Neural progenitor cell (in vitro differentiated cells): ENCODE measurements around the gene PMS1. TPM values are rescaled to one million over a fixed set of nuclear protein-coding genes. Genes with fewer than 3 reads are reported as not detected.

ENCODE experiments used
- DNase-seq: peaks from one replicate; pipeline ENCODE4 v3.0.0-alpha.2; 2016; ENCODE audit warnings: low spot score
- H2AFZ ChIP-seq: fragments of 200-600 bp; sonication (generic); replicated peaks from 2 replicates; pipeline ENCODE4 v1.6.1; 2016; ENCODE audit warnings: antibody characterized with exemption
- H3F3A ChIP-seq: fragments of 200-600 bp; sonication (generic); 2 replicates; pipeline ENCODE4 v1.6.1; 2016; ENCODE audit warnings: antibody characterized with exemption, low read depth
- H3K27ac ChIP-seq: fragments of 200-600 bp; sonication (generic); 2 replicates; pipeline ENCODE4 v1.5.1; 2016; ENCODE audit warnings: mild to moderate bottlenecking
- H3K27me3 ChIP-seq: fragments of 200-600 bp; sonication (generic); 2 replicates; pipeline ENCODE4 v1.6.1; 2016; ENCODE audit warnings: mild to moderate bottlenecking, moderate library complexity
- H3K36me3 ChIP-seq: fragments of 200-600 bp; sonication (generic); 2 replicates; pipeline ENCODE4 v1.5.1; 2016
- H3K4me1 ChIP-seq: fragments of 200-600 bp; sonication (generic); 2 replicates; pipeline ENCODE4 v1.6.1; 2016; ENCODE audit warnings: mixed run types
- H3K4me2 ChIP-seq: fragments of 200-600 bp; sonication (generic); 2 replicates; pipeline ENCODE4 v1.6.1; 2016
- H3K4me3 ChIP-seq: fragments of 200-600 bp; sonication (generic); 2 replicates; pipeline ENCODE4 v1.5.1; 2016
- H3K79me2 ChIP-seq: fragments of 200-600 bp; sonication (generic); 2 replicates; pipeline ENCODE4 v1.6.1; 2016; ENCODE audit warnings: low read depth
- H3K9ac ChIP-seq: fragments of 200-600 bp; sonication (generic); 2 replicates; pipeline ENCODE4 v1.6.1; 2016
- H3K9me3 ChIP-seq: fragments of 200-600 bp; sonication (generic); 2 replicates; pipeline ENCODE4 v1.5.1; 2016; ENCODE audit warnings: low read depth
- H4K20me1 ChIP-seq: fragments of 200-600 bp; sonication (generic); 2 replicates; pipeline ENCODE4 v1.6.1; 2016; ENCODE audit warnings: low read depth
- H3K27ac Mint-ChIP-seq: 3 replicates; pipeline ENCODE4 v1.8.0; 2021; ENCODE audit warnings: mixed read lengths
- H3K27me3 Mint-ChIP-seq: 2 replicates; pipeline ENCODE4 v1.8.0; 2022; ENCODE audit warnings: low read depth, mild to moderate bottlenecking, inconsistent platforms, moderate library complexity, mixed read lengths; ENCODE audit not compliant: insufficient read depth
- H3K36me3 Mint-ChIP-seq: 3 replicates; pipeline ENCODE4 v1.8.0; 2021; ENCODE audit warnings: mixed read lengths
- H3K4me1 Mint-ChIP-seq: 3 replicates; pipeline ENCODE4 v1.8.0; 2021; ENCODE audit warnings: mixed read lengths
- H3K4me3 Mint-ChIP-seq: 3 replicates; pipeline ENCODE4 v1.8.0; 2021; ENCODE audit warnings: mild to moderate bottlenecking, moderate library complexity, mixed read lengths
- H3K9me3 Mint-ChIP-seq: 3 replicates; pipeline ENCODE4 v1.8.0; 2020; ENCODE audit warnings: mixed read lengths
- EZH2 ChIP-seq: fragments of 200-600 bp; sonication (generic); IDR thresholded peaks from 2 replicates; pipeline ENCODE4 v1.6.1; 2017; ENCODE audit warnings: antibody characterized with exemption, mild to moderate bottlenecking, moderate library complexity
- EZH2phosphoT487 ChIP-seq: fragments of 200-600 bp; sonication (generic); IDR thresholded peaks from 2 replicates; pipeline ENCODE4 v1.6.1; 2017; ENCODE audit warnings: antibody characterized with exemption
- total RNA-seq: library from RNA; depleted of rRNA; stranded (reverse); fragments of >200 nt; gene quantifications from 2 replicates; pipeline ENCODE4 v1.2.3, GENCODE V29; 2015; ENCODE audit warnings: low replicate concordance
- TF ChIP-seq, protein P1 (sequence below): fragments of 200-600 bp; sonication (generic); IDR thresholded peaks from 2 replicates; pipeline ENCODE4 v1.5.1; 2017; ENCODE audit warnings: antibody characterized with exemption, mild to moderate bottlenecking

The PMS1 gene
- total RNA-seq, 1 donor from 2014 or later: 97.9 TPM

- Mint-ChIP-seq H3K27me3 (peaks cover 2% of the 10 kb centered on the region), H3K4me1 (peaks cover 4% of the 10 kb centered on the region), H3K4me3 (no peak overlapping the region), H3K27ac (no peak overlapping the region), H3K9me3 (no peaks in the 10 kb centered on the region), H3K36me3 (no peaks in the 10 kb centered on the region)
- H3K4me2 ChIP-seq: no peak overlapping the region
- no peaks in the 10 kb centered on the region for H3K79me2 ChIP-seq
- H3K27ac ChIP-seq: no peak overlapping the region
- H4K20me1 ChIP-seq: no peaks in the 10 kb centered on the region
- H3F3A ChIP-seq: no peaks in the 10 kb centered on the region
- no peak for DNase-seq
- H3K9me3 ChIP-seq: no peaks in the 10 kb centered on the region
- H3K36me3 ChIP-seq: no peaks in the 10 kb centered on the region
- TF ChIP-seq, protein P1, sequence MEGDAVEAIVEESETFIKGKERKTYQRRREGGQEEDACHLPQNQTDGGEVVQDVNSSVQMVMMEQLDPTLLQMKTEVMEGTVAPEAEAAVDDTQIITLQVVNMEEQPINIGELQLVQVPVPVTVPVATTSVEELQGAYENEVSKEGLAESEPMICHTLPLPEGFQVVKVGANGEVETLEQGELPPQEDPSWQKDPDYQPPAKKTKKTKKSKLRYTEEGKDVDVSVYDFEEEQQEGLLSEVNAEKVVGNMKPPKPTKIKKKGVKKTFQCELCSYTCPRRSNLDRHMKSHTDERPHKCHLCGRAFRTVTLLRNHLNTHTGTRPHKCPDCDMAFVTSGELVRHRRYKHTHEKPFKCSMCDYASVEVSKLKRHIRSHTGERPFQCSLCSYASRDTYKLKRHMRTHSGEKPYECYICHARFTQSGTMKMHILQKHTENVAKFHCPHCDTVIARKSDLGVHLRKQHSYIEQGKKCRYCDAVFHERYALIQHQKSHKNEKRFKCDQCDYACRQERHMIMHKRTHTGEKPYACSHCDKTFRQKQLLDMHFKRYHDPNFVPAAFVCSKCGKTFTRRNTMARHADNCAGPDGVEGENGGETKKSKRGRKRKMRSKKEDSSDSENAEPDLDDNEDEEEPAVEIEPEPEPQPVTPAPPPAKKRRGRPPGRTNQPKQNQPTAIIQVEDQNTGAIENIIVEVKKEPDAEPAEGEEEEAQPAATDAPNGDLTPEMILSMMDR: no peak
- TF ChIP-seq EZH2phosphoT487 (no peak), EZH2 (no peak)
- no peak overlapping the region for H2AFZ ChIP-seq
- H3K9ac ChIP-seq: no peak overlapping the region
- H3K27me3 ChIP-seq: no peaks in the 10 kb centered on the region
- H3K4me1 ChIP-seq: no peaks in the 10 kb centered on the region
- H3K4me3 ChIP-seq: no peak overlapping the region
Measured at GRCh38 chr2:189896809-189897208, 112.6 kb downstream of the PMS1 start.

GRCh38 chr2:189899101-189899500, 114.9 kb downstream of the PMS1 start:
- H3K9me3 ChIP-seq: no peaks in the 10 kb centered on the region
- H3K27me3 Mint-ChIP-seq: peaks cover 2% of the 10 kb centered on the region
- no peak overlapping the region for H3K27ac Mint-ChIP-seq
- H3K27ac ChIP-seq: no peak overlapping the region
- no peak overlapping the region for H3K9ac ChIP-seq
- H3F3A ChIP-seq: no peaks in the 10 kb centered on the region
- H3K4me1 ChIP-seq: no peaks in the 10 kb centered on the region
- H3K4me1 Mint-ChIP-seq: no peaks in the 10 kb centered on the region
- H4K20me1 ChIP-seq: no peaks in the 10 kb centered on the region
- TF ChIP-seq, protein P1: no peak
- TF ChIP-seq EZH2phosphoT487 (no peak), EZH2 (no peak)
- H3K27me3 ChIP-seq: no peaks in the 10 kb centered on the region
- H3K79me2 ChIP-seq: no peaks in the 10 kb centered on the region
- no peaks in the 10 kb centered on the region for H3K9me3 Mint-ChIP-seq
- no peak overlapping the region for H3K4me2 ChIP-seq
- no peak overlapping the region for H2AFZ ChIP-seq
- no peaks in the 10 kb centered on the region for H3K36me3 Mint-ChIP-seq
- H3K4me3 ChIP-seq: no peak overlapping the region
- no peaks in the 10 kb centered on the region for H3K36me3 ChIP-seq
- DNase-seq: no peak
- H3K4me3 Mint-ChIP-seq: no peak overlapping the region

DNA sequence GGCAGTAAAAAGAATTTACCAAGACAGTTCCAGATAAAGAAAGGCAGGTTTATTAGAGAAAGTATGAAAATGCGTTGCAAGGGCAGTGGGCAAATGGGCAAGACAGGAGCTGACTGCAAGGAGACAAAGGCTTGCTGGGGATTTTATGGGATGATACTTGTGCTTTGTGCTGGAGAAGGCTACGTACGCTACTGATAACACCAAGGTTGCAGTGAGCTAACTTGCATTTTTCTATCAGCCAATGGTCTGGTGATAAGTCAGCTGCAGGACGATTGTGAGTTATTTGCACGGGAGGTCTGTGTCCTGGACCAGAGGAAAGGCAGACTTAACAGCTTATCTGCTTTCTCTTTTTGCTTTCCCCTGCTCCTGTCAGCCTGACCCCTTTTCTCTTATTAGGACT, 116.5 kb downstream of the PMS1 start:
- Mint-ChIP-seq H3K27ac (no peak overlapping the region), H3K4me3 (no peak overlapping the region), H3K9me3 (no peaks in the 10 kb centered on the region), H3K4me1 (no peaks in the 10 kb centered on the region), H3K27me3 (peaks cover 2% of the 10 kb centered on the region), H3K36me3 (no peaks in the 10 kb centered on the region)
- H3K36me3 ChIP-seq: no peaks in the 10 kb centered on the region
- no peaks in the 10 kb centered on the region for H3K9me3 ChIP-seq
- no peak overlapping the region for H3K27ac ChIP-seq
- no peak overlapping the region for H3K9ac ChIP-seq
- no peaks in the 10 kb centered on the region for H3F3A ChIP-seq
- no peak for TF ChIP-seq EZH2phosphoT487
- TF ChIP-seq EZH2: no peak
- TF ChIP-seq, protein P1: no peak
- no peaks in the 10 kb centered on the region for H4K20me1 ChIP-seq
- H2AFZ ChIP-seq: no peak overlapping the region
- H3K79me2 ChIP-seq: no peaks in the 10 kb centered on the region
- H3K27me3 ChIP-seq: no peaks in the 10 kb centered on the region
- no peak overlapping the region for H3K4me2 ChIP-seq
- no peaks in the 10 kb centered on the region for H3K4me1 ChIP-seq
- no peak for DNase-seq
- H3K4me3 ChIP-seq: no peak overlapping the region
